Measurements from ENCODE around the gene APMAP. TPM values are rescaled to one million over a fixed set of nuclear protein-coding genes. Genes with fewer than 3 reads are reported as not detected.

Gene APMAP
- total and polyA plus RNA-seq, 9 of the 15 experiments (the other 6 are each of a cell fraction or from before 2014, with no cell fraction given), result 6.7 to 18.2 (median 14.4) TPM

GRCh38 chr20:24916412-24916811 lies 76.1 kb downstream of the APMAP start:
- TF ChIP-seq JUN (IDR thresholded peaks at IDR 0.05; ENCODE audit: borderline replicate concordance, low read depth, low read length) (no peak), JUN (CRISPR knock-in tag; IDR thresholded peaks at IDR 0.05; ENCODE audit: borderline replicate concordance) (no peak), ZNF75A (CRISPR knock-in tag; IDR thresholded peaks at IDR 0.05) (no peak), NR2C2 (CRISPR knock-in tag; IDR thresholded peaks at IDR 0.05) (no peak), NR2C2 (tag; IDR thresholded peaks at IDR 0.05) (no peak)
- Histone ChIP-seq H3K27me3 (ENCODE audit: control insufficient read depth in 2 of 2, insufficient read depth in 2 of 2, low read length in 2 of 2) (no peaks in the 10 kb centered on the region; a peak in 1 of 5 replicates), H3K36me3 (ENCODE audit: control insufficient read depth, insufficient read depth, low read length) (no peaks in the 10 kb centered on the region), H3K27ac (ENCODE audit: extremely low read depth, low read depth, low read length) (no peak overlapping the region), H3K4me3 (no peak overlapping the region), H3K4me2 (ENCODE audit: insufficient read depth, low read length) (no peak overlapping the region), H2AFZ (ENCODE audit: low read depth, low read length) (no peak overlapping the region), H4K20me1 (replicated peaks; ENCODE audit: control insufficient read depth, insufficient read depth, low read length) (0 out of 2 replicates have a peak, but pooled peaks cover 2% of the 10 kb centered on the region), H3K9ac (ENCODE audit: insufficient read depth in 1 of 2, low read depth in 2 of 2, low read length in 2 of 2) (no peak overlapping the region), H3K79me2 (ENCODE audit: control insufficient read depth, insufficient read depth, low read length) (no peaks in the 10 kb centered on the region), H3K9me3 (replicated peaks; ENCODE audit: control insufficient read depth, insufficient read depth, low read depth, low read length) (no peaks in the 10 kb centered on the region), H3K4me1 (replicated peaks in 1 of 2; ENCODE audit: control insufficient read depth in 2 of 2, insufficient read depth in 2 of 2, low read length in 2 of 2) (peaks cover 0 to 8% of the 10 kb centered on the region in 2 experiments; a peak in 2 of 5 replicates), H3K9me1 (ENCODE audit: control insufficient read depth, insufficient read depth, low read length) (no peaks in the 10 kb centered on the region)
- no TSS peak for BruUV-seq (replicated peaks)
- ChIA-PET POLR2A (no interaction called here), CTCF (ENCODE audit: low intra/inter-chr PET ratio) (interaction anchor here (0.5 kb wide), 1 partner anchor 706 kb away, joined by 3 read pairs; no protein-coding TSS in a partner anchor)
- intact Hi-C loops (cut with micrococcal nuclease) (loop anchor here (5.0 to 10.0 kb wide), 3 partner anchors 132 to 979 kb away; no protein-coding TSS in a partner anchor), in situ Hi-C loops (cut with MboI) (loop anchor here (5.0 to 25.0 kb wide), 2 partner anchors 754 to 1249 kb away; no protein-coding TSS in a partner anchor)
- no peak for FAIRE-seq
- DNase-seq (ENCODE audit: extremely low read depth in 1 of 4, low spot score in 3 of 4), result no peak
- ATAC-seq, result no peak
- WGBS (ENCODE audit: insufficient coverage, low coverage, missing lambda C conversion rate), result 0% methylated on average over 1 of the region's 1 CpG

- in situ Hi-C loops (cut with MboI), result loop anchor here (5.0 to 25.0 kb wide), 2 partner anchors 754 to 1249 kb away; no protein-coding TSS in a partner anchor
- 0% methylated on average over 3 of the region's 7 CpGs for WGBS (ENCODE audit: insufficient coverage, low coverage, missing lambda C conversion rate)
- POLR2A ChIA-PET, result no interaction called here
- TF ChIP-seq, protein P1, sequence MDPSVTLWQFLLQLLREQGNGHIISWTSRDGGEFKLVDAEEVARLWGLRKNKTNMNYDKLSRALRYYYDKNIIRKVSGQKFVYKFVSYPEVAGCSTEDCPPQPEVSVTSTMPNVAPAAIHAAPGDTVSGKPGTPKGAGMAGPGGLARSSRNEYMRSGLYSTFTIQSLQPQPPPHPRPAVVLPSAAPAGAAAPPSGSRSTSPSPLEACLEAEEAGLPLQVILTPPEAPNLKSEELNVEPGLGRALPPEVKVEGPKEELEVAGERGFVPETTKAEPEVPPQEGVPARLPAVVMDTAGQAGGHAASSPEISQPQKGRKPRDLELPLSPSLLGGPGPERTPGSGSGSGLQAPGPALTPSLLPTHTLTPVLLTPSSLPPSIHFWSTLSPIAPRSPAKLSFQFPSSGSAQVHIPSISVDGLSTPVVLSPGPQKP (CRISPR knock-in tag; IDR thresholded peaks at IDR 0.05), result no peak
- no peak for TF ChIP-seq SMAD4 (CRISPR knock-in tag; conservative IDR thresholded peaks at IDR 0.05)
- TF ChIP-seq EZH2 (IDR thresholded peaks at IDR 0.05; ENCODE audit: borderline replicate concordance, low read depth, low read length), result no peak
- TF ChIP-seq ZMIZ1 (IDR thresholded peaks at IDR 0.05; ENCODE audit: low read depth in 2 of 2, low read length in 2 of 2), result no peak
Measured at GRCh38 chr20:24915892-24916291, 76.7 kb downstream of the APMAP start.

More at GRCh38 chr20:24915892-24916291, 76.7 kb downstream of the APMAP start:
- Histone ChIP-seq H3K27me3 (ENCODE audit: control insufficient read depth in 2 of 2, insufficient read depth in 2 of 2, low read length in 2 of 2) (no peaks in the 10 kb centered on the region; a peak in 1 of 5 replicates), H3K79me2 (ENCODE audit: control insufficient read depth, insufficient read depth, low read length) (no peaks in the 10 kb centered on the region), H3K27ac (ENCODE audit: extremely low read depth, low read depth, low read length) (no peak overlapping the region), H2AFZ (ENCODE audit: low read depth, low read length) (no peak overlapping the region), H3K4me1 (replicated peaks in 1 of 2; ENCODE audit: control insufficient read depth in 2 of 2, insufficient read depth in 2 of 2, low read length in 2 of 2) (peaks cover 0 to 8% of the 10 kb centered on the region in 2 experiments; a peak in 2 of 5 replicates), H3K36me3 (ENCODE audit: control insufficient read depth, insufficient read depth, low read length) (no peaks in the 10 kb centered on the region), H3K4me2 (ENCODE audit: insufficient read depth, low read length) (no peak overlapping the region), H3K9ac (ENCODE audit: insufficient read depth in 1 of 2, low read depth in 2 of 2, low read length in 2 of 2) (no peak overlapping the region), H4K20me1 (replicated peaks; ENCODE audit: control insufficient read depth, insufficient read depth, low read length) (0 out of 2 replicates have a peak, but pooled peaks cover 2% of the 10 kb centered on the region), H3K4me3 (no peak overlapping the region), H3K9me1 (ENCODE audit: control insufficient read depth, insufficient read depth, low read length) (no peaks in the 10 kb centered on the region), H3K9me3 (replicated peaks; ENCODE audit: control insufficient read depth, insufficient read depth, low read depth, low read length) (no peaks in the 10 kb centered on the region)
- no peak for FAIRE-seq
- DNase-seq (ENCODE audit: extremely low read depth in 1 of 4, low spot score in 3 of 4), result no peak
- no TSS peak for BruUV-seq (replicated peaks)
- no peak for ATAC-seq
- CTCF ChIA-PET (ENCODE audit: low intra/inter-chr PET ratio), result interaction anchor here (0.5 kb wide), 1 partner anchor 706 kb away, joined by 3 read pairs; no protein-coding TSS in a partner anchor
- intact Hi-C loops (cut with micrococcal nuclease), result loop anchor here (5.0 to 10.0 kb wide), 3 partner anchors 131 to 979 kb away; no protein-coding TSS in a partner anchor

Data from K562 (cell line).